Measurements from ENCODE around the gene MALRD1.

DNA sequence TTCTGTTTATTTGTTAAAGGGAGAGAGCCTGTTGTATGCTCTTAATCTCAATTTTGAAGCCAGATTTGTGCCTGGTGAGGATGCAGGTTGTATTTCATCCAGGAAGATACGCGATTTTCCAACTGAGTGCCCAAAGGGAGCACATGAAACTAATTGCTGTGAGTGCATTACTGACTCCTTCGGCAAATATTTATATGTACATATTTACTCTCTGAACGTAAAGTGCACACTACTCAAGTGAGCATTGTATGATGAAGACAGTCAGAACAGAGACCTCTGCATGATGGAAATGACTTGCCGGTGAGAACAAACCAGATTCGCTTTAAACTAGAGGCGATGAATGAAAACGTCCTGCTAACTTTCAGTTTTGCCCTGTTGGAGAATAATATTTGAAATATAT lies 130.1 kb downstream of the MALRD1 start:
- no peak for TF ChIP-seq CTCF (IDR thresholded peaks at IDR 0.05; ENCODE audit: poor library complexity)
- TF ChIP-seq EZH2 (IDR thresholded peaks at IDR 0.05; ENCODE audit: borderline replicate concordance): no peak
